GM19468 (cell line): ENCODE measurements around the gene NAAA.
"Not testable (repeated sequence)": the region's sequence is repeated elsewhere in the genome, so short reads cannot be mapped to it uniquely, and the experiment has no call there.

Source experiments
- ATAC-seq: cut with Tn5 transposase; IDR thresholded peaks from one replicate; pipeline ENCODE4 v1.9.1; 2021; ENCODE audit warnings: mild to moderate bottlenecking, moderate library complexity, moderate number of reproducible peaks; ENCODE audit not compliant: unreplicated experiment; ENCODE audit errors: extremely low read depth

NAAA gene

GRCh38 chr4:75940692-75941253 lies at the start of gene NAAA:
Gene NAAA (minus strand): TSS chr4:75941013. CDS start chr4:75940949, 64 bp downstream.
- ATAC-seq = peak; percentile 72

DNA sequence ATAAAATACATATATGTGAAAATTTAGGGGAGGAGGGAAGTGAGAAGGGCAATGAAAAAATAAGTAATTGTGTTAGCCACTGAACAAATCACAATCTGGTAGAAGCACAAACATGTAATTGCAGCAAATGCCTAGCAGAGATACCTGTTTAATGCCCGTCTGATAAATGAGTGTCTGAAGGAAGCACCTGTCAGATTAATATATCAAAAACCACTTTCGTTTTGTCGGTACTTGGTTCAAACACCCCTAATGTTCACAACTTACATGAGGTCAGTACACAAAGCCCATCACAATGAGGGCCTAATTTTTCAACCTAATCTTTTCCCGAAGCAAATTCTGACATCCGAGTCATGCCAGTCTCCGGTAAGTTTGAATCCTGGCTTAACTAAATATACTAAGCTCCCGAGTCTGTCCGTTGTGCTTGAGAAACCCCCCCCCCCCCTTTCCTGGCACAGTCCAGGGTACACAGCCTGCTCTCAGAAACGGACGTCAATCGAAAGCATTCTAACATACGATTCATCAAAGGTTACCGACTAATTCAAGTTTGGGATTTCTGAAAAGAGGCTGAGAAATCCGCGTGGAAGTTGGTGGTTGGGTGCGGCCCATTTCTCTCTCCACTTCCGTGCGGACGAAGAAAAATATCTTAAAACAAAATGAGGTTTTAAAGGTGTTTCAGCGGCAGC lies 49.2 kb upstream of the NAAA start:
- ATAC-seq = no peak

DNA sequence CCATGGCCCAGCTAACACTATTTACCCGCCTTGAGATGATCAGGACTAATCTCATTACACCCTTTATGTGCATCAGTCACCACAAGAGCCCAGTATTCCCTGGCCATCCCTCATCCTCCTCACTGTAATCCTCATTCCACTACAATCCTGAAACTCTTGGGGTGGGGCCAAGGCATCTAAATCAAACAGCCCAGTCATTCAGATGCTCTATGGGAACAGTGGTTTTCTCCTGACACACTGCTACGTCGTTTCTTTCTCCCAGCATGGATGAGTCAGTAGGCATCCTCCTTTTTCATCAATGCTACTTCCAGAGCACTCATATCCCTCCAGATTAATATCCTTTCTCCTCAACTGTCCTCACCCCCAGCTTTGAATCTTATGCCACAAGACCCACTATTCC lies 44.3 kb upstream of the NAAA start:
- ATAC-seq = no peak

GRCh38 chr4:75980576-75980975 lies 39.8 kb upstream of the NAAA start:
- ATAC-seq = no peak

GRCh38 chr4:75976177-75976576 lies 35.4 kb upstream of the NAAA start:
- no peak for ATAC-seq

- no peak for ATAC-seq
Observed at GRCh38 chr4:75973766-75974165, 33.0 kb upstream of the NAAA start.

- no peak for ATAC-seq
Observed at GRCh38 chr4:75968084-75968483, 27.3 kb upstream of the NAAA start.

- no peak for ATAC-seq
Observed at GRCh38 chr4:75963558-75963957, 22.7 kb upstream of the NAAA start.

- not testable (repeated sequence) for ATAC-seq
Observed at GRCh38 chr4:75962072-75962471, 21.3 kb upstream of the NAAA start.

- not testable (repeated sequence) for ATAC-seq
Observed at GRCh38 chr4:75958546-75958945, 17.7 kb upstream of the NAAA start.

DNA sequence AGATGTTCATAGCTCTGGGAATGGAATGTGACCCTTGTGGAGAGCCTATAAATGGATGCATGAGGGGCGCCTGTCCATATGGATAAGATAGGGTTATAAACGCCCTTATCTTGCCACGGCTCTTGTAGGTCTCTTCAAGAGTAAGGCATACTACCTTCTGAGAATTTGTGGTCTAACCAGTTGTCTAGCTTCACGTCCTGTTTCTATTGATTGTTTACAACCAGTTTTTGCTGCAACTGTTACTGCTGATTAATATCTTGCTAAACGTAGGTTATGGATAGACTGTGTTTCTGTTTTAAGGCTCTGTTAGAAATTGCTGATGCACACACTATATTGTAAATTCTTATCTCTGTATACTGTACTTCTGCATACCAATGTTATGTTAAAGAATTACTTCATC lies 14.0 kb upstream of the NAAA start:
- not testable (repeated sequence) for ATAC-seq

DNA sequence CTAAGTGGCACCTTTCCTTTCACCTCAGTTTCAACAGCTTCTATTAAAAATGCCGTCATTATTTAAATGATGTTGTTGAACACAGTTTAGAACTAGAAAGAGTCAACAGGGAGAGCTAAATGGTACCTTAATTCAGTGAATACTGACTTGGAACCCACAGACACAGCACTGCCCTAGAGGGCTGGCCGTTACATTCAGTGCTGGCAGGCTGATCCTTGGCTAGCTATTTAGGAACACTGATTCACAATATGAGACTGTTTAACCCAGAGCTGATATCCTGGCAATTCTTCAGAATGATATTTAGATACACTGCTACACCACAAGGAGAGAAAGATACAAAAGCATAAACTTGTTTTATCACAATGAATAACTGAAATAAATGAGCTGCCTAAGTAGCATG lies 12.7 kb upstream of the NAAA start:
- ATAC-seq = no peak

DNA sequence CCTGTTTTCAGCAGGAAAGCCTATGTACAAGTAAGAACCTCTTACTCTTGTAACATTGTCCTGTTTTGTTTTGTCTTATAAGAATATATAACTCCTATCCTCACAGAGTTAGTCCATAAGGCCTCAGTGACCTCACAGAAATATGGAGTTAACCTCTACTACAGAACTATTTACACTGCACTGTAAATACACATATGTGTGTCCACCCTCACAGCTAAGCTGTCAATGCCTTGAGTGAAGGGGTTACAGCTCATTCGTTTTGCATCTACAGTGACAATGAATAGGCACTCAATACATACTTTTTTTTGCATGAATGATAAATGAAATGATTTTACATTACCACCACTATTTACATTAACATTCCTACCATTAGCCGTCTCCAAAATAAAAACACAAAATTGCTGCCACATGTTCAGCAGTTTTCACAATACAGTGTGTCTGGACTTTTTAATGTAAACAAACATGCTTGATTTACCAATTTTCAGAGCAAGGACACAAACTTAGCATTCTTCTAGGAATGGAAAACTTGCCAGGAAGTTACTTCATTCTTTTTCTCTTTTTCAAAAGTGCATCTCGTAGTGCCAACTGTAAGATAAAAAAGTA lies 9.5 kb upstream of the NAAA start:
- no peak for ATAC-seq

DNA sequence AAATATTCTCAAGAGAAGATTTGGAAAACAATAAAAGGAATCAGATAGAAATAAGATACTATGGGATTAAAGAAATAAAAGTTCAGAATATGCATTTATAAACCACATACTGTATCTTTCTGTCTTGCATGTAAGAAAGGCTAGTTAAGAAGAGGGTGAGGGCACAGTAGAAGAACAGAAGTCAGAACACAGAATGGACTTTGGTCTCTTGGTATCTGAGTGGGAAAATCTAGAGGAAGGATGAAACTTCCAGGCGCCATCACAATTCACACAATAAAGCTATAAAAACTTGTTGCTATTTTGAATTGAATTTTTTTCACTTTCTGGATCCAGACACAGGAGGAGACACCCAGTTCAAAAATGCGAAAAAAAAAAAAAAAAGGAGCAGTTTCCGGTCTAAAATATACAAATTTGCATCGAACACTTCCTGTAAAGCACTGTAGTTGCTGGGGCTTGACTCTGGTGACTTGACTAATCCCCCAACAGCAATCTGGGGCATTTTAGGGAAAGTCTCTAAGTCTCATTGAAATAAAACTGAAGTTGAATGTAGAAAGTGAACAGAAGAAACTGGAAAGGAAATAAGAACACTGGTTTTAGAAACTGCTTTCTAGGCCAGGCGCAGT lies 8.1 kb upstream of the NAAA start:
- peak; percentile 27 for ATAC-seq

DNA sequence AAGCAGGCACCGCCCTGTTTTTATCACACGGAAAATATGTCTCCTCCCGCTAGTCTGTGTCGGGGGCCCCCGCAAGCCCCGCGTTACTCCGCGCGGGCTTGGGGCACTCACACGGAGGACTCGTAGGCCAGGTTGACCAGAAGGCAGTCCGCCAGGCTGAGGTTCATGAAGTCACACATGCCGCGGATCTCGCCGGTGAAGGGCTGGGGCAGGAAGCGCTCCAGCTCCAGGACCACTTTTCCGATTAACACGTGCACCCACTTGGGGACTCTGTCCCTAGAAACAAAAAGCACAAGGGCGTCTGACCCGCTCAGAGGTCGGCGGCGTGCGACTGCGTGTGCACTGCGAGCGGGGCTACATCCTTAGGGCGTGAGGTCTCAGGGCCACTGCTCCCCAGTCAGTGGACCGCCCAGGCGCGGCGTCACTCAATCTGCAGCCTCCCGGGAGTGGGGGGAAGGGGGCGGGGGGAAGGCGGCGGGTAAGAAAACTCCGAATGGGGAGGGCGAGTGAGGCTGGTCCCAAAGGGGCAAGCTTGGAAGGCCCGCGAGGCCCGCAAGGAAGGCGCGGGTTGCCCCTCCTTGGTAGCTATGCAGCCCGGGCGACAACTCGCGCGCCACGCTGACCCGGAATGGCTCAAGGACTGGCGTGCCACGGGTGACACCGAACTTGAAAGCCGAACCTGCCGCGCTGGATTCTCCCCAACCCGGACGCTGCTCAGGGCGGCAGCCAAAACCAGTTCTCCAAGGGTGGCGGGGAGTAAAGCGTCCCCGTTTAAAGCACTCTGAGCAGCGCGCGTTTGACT lies 722 bp downstream of the NAAA start:
- ATAC-seq = no peak

DNA sequence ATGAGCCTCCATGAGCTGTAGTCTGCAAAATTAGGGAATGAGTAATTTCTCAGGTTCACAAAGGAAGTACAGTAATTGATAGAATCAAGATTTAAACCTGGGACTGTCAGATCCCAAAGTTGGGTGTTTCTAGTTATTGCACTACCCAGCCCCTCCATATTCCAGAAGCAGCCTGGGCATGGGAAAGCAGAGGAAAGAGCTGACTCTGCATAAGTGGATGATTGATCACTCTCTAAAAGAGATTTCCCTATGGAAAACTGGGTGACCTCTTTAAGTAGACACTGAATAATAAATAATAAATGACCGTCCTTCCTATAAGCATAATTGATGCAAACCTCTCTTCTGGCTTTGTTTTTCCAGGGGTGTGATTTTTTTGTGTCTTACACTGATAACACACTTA lies 5.2 kb downstream of the NAAA start:
- no peak for ATAC-seq

DNA sequence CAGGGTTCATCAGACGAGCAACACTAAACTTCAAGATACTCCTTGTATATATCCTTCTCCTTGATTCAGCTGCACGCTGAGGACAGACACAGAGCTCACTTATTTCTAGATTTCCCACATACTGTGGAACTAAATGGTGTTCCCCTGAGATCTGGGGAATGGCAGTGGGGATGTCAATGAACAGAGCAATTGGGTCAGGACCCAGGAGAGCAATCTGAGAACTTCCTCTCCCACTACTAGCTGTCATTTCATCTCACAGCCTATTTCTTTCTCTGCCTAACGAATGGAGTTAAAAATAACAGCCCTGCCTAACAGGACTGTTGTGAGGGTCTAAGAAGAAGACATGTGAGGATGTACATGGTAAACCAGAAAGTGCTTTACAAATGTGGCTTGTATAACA lies 10.7 kb downstream of the NAAA start:
- no peak for ATAC-seq

GRCh38 chr4:75924916-75925315 lies 15.9 kb downstream of the NAAA start:
- ATAC-seq = not testable (repeated sequence)

DNA sequence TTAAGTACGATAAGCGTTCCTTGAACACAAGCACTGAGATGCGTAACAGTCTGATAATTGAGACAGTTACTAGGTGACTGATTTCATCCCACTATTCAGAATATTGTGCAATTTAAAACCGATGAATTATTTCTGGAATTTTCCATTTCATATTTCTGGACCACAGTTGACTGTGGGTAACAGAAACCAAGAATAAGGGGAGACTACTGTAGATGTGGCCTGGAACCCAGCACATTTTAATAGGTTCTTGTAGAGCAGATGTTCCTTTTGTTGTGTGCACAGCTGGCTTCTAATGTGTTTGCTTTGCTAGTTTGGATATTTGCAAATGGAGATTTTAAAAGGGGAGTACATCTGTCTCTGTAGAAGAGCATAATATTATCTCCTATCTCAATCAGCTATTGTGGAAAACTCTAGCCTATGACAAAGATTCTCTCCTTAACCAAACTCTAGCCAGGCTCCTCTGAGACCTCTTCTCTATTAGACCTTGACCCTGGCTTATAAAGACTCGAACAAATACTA lies 16.4 kb downstream of the NAAA start:
- no peak for ATAC-seq

- no peak for ATAC-seq
Observed at GRCh38 chr4:75922588-75922987, 18.2 kb downstream of the NAAA start.
